ENCODE data around the gene FAM187B. TPM values are rescaled to one million over a fixed set of nuclear protein-coding genes. Genes with fewer than 3 reads are reported as not detected.
A peak's percentile ranks its signal among the peaks of the same experiment; 100 is the strongest.

The FAM187B gene
- total RNA-seq, 1 donor from 2014 or later, result not detected

DNA sequence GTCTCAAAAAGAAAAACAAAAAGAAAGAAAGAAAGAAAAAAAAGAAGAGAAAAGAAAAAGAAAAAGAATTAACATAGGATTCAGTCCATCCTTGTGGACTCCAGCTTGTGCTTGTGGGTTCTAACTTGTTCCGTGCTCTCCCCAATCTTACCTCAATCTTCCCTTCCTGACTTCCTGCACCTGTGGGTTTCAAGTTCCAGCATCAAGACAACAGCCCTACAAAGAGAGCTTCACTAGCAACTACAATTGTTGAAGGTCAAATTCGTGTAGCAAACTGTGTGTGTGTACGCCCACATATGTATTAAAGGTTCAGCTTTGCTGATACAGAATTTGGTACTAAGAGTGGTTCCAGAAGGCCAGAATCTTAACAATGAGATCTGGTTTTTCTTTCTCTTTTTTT lies 48.7 kb downstream of the FAM187B start:
- Mint-ChIP-seq H3K9me3 (ENCODE audit: unreplicated experiment) (peaks cover 10% of the 10 kb centered on the region), H3K27me3 (ENCODE audit: unreplicated experiment) (peaks cover 16% of the 10 kb centered on the region), H3K36me3 (ENCODE audit: unreplicated experiment) (no peaks in the 10 kb centered on the region), H3K27ac (ENCODE audit: unreplicated experiment) (no peak overlapping the region), H3K4me3 (ENCODE audit: unreplicated experiment) (no peak overlapping the region), H3K4me1 (ENCODE audit: unreplicated experiment) (peaks cover 2% of the 10 kb centered on the region)
- no peak for DNase-seq (ENCODE audit: extremely low spot score, unreplicated experiment)
- TF ChIP-seq CTCF (IDR thresholded peaks at IDR 0.05), result no peak

- no peaks in the 10 kb centered on the region for H3K36me3 Mint-ChIP-seq (ENCODE audit: unreplicated experiment)
- H3K4me3 Mint-ChIP-seq (ENCODE audit: unreplicated experiment), result no peak overlapping the region
- peaks cover 9% of the 10 kb centered on the region for H3K27me3 Mint-ChIP-seq (ENCODE audit: unreplicated experiment)
- H3K9me3 Mint-ChIP-seq (ENCODE audit: unreplicated experiment), result no peaks in the 10 kb centered on the region
- no peak overlapping the region for H3K27ac Mint-ChIP-seq (ENCODE audit: unreplicated experiment)
- peak; percentile 10 for DNase-seq (ENCODE audit: extremely low spot score, unreplicated experiment)
- H3K4me1 Mint-ChIP-seq (ENCODE audit: unreplicated experiment), result peaks cover 2% of the 10 kb centered on the region
- TF ChIP-seq CTCF (IDR thresholded peaks at IDR 0.05), result no peak
These were observed 49.8 kb downstream of the FAM187B start for GRCh38 chr19:35178701-35179100.

DNA sequence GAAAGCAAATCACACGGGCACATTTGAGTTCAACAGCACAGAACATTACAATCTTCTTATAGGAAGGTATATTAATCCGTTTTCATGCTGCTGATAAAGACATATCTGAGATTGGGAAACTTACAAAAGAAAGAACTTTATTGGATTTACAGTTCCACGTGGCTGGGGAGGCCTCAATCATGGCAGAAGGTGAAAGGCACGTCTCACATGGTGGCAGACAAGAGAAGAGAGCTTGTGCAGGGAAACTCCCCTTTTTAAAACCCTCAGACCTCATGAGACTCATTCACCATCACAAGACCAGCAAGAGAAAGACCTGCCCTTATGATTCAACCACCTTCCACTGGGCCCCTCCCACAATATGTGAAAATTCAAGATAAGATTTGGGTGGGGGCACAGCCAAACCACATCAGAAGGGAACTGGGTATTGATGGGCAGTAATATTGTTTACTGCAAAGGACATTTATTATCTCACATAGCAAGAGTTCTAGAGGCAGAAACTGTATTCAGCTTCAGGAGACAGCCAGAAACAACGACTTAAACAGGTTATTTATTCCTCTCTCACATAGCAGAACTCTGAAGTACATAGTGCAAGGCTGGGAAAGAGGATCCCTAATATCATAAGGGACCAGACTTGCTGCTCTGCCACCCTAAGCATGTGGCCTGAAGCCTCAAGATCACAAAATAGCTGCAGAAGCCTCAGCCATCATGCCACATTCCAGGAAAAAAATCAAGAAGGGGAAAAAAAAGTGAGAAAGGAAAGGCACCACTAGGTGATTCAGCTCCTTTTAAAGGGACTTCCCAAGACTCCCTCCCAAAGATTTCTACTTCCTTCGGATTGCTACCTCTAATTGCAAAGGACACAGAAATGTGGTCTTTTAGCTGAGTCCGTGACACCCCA lies 50.9 kb downstream of the FAM187B start:
- peak; percentile 23 for DNase-seq (ENCODE audit: extremely low spot score, unreplicated experiment)
- no peaks in the 10 kb centered on the region for H3K9me3 Mint-ChIP-seq (ENCODE audit: unreplicated experiment)
- H3K4me1 Mint-ChIP-seq (ENCODE audit: unreplicated experiment), result peaks cover 2% of the 10 kb centered on the region
- no peak overlapping the region for H3K27ac Mint-ChIP-seq (ENCODE audit: unreplicated experiment)
- TF ChIP-seq CTCF (IDR thresholded peaks at IDR 0.05), result no peak
- H3K4me3 Mint-ChIP-seq (ENCODE audit: unreplicated experiment), result no peak overlapping the region
- H3K27me3 Mint-ChIP-seq (ENCODE audit: unreplicated experiment), result peaks cover 2% of the 10 kb centered on the region
- no peaks in the 10 kb centered on the region for H3K36me3 Mint-ChIP-seq (ENCODE audit: unreplicated experiment)

DNA sequence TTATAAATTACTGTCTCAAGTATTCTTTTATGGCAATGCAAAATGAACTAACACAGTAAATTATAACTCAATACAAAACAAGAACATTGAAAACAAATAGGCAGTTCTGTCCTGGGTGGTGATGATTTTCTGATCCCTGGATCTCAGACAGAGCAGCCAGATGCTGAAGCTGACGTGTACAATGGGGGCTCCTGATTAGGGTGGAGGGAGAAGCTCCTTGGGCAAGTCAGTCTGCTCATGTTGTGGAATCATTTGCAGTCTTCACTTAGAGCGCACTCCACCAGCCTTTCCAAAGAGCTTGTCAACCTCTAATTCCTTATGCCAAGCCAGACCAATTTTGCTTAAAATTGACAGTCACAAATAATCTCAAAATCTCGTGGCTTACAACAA lies 52.4 kb downstream of the FAM187B start:
- Mint-ChIP-seq H3K27me3 (ENCODE audit: unreplicated experiment) (no peaks in the 10 kb centered on the region), H3K36me3 (ENCODE audit: unreplicated experiment) (no peaks in the 10 kb centered on the region), H3K27ac (ENCODE audit: unreplicated experiment) (no peak overlapping the region), H3K4me3 (ENCODE audit: unreplicated experiment) (no peak overlapping the region), H3K4me1 (ENCODE audit: unreplicated experiment) (peaks cover 2% of the 10 kb centered on the region), H3K9me3 (ENCODE audit: unreplicated experiment) (no peaks in the 10 kb centered on the region)
- no peak for TF ChIP-seq CTCF (IDR thresholded peaks at IDR 0.05)
- no peak for DNase-seq (ENCODE audit: extremely low spot score, unreplicated experiment)

Other genes with a start within 250 kb of the FAM187B start
- gene GRAMD1A, start 228.4 kb downstream of the FAM187B start, total RNA-seq, result 77.8 and 80.8 TPM in 2 replicates
- gene SCN1B, start 198.3 kb downstream of the FAM187B start, total RNA-seq, result 7.3 and 8.1 TPM in 2 replicates
- not detected in 2 replicates for gene HPN, start 187.0 kb downstream of the FAM187B start, total RNA-seq
- not detected in 2 replicates for gene FXYD3, start 112.9 kb downstream of the FAM187B start, total RNA-seq
- gene LGI4, start 93.7 kb downstream of the FAM187B start, total RNA-seq, result 0.32 and 0.34 TPM in 2 replicates
- 0.86 TPM in 1 of 2 replicates, not detected in the other for gene FXYD1, start 89.9 kb downstream of the FAM187B start, total RNA-seq
- 0.50 TPM in 1 of 2 replicates, not detected in the other for gene FXYD7, start 85.5 kb downstream of the FAM187B start, total RNA-seq
- 81.0 and 86.6 TPM in 2 replicates for gene FXYD5, start 74.0 kb downstream of the FAM187B start, total RNA-seq
- gene LSR, start 20.3 kb upstream of the FAM187B start, total RNA-seq, result 0.29 and 0.83 TPM in 2 replicates
- gene USF2, start 40.2 kb upstream of the FAM187B start, total RNA-seq, result 112 and 115 TPM in 2 replicates
- 0.68 TPM in 1 of 2 replicates, not detected in the other for gene HAMP, start 53.8 kb upstream of the FAM187B start, total RNA-seq
- gene MAG, start 63.4 kb upstream of the FAM187B start, total RNA-seq, result not detected in 2 replicates
- gene CD22, start 100.4 kb upstream of the FAM187B start, total RNA-seq, result not detected in 2 replicates
- gene FFAR1, start 119.2 kb upstream of the FAM187B start, total RNA-seq, result not detected in 2 replicates
- not detected in 2 replicates for gene FFAR3, start 129.7 kb upstream of the FAM187B start, total RNA-seq
- gene GPR42, start 142.3 kb upstream of the FAM187B start, total RNA-seq, result not detected in 2 replicates
- not detected in 2 replicates for gene FFAR2, start 219.5 kb upstream of the FAM187B start, total RNA-seq

Data from osteocyte (in vitro differentiated cells).